ENCODE measurements around the gene WNT5A.

DNA sequence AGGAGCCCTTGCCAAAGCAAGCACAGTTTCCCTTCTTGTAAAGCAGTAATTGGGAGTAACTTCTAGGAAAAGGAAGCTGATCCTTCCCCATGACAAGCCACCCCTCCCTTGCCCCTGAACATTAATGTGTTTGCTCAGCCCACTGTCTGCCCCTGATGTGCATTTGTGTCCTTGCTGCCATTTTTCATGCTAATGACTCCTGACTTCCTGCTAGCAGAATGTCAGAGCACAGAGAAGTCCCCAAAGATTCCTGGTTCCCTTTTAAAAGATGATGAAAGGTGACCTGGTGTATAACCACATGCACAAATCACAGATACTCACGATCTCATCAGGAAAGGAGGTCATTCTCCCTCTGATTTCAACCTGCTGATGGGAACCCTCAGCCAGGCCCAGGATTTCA is 44.2 kb upstream of the WNT5A start:
- no peak for TF ChIP-seq CTCF (IDR thresholded peaks at IDR 0.05; ENCODE audit: low read depth, low read length, poor library complexity, severe bottlenecking)
- TF ChIP-seq EZH2phosphoT487 (IDR thresholded peaks at IDR 0.05; ENCODE audit: borderline replicate concordance, low read length), result no peak
